Retinal pigment epithelial cell (primary cell): ENCODE measurements around the gene ZNF655.

Experiments
- DNase-seq: peaks from one replicate; pipeline ENCODE4 v3.0.0-alpha.2; 2010; ENCODE audit warnings: low read depth
- H3K4me3 ChIP-seq: 2 replicates; pipeline ENCODE4 v1.5.1; 2011; ENCODE audit warnings: mild to moderate bottlenecking, low read length, control low read depth, moderate library complexity
- TF ChIP-seq, protein P1 (sequence below): conservative IDR thresholded peaks from 2 replicates; pipeline ENCODE4 v1.5.1; 2011; ENCODE audit warnings: low read depth, low read length, control low read depth, inconsistent platforms

Gene ZNF655

DNA sequence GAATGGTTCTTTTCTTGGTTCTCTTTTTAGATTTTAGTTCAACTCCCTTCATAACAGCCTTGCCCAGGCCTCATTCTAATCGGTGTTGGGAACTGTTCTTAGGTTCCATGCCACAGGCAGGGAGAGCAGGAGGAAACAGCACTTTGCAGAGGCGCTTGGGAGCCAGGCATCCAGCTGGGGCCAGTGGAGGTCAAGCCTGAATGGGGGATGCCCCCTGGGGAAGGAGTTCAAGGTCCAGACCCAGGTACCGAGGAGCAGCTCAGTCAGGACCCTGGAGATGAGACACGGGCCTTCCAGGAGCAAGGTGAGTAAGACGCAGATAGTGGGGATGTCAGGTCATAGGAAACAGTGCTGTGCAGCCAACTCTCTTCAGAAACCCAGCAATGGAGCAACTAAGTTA is 62.8 kb downstream of the ZNF655 start:
- DNase-seq: no peak
- no peak overlapping the region for H3K4me3 ChIP-seq
- TF ChIP-seq, protein P1, sequence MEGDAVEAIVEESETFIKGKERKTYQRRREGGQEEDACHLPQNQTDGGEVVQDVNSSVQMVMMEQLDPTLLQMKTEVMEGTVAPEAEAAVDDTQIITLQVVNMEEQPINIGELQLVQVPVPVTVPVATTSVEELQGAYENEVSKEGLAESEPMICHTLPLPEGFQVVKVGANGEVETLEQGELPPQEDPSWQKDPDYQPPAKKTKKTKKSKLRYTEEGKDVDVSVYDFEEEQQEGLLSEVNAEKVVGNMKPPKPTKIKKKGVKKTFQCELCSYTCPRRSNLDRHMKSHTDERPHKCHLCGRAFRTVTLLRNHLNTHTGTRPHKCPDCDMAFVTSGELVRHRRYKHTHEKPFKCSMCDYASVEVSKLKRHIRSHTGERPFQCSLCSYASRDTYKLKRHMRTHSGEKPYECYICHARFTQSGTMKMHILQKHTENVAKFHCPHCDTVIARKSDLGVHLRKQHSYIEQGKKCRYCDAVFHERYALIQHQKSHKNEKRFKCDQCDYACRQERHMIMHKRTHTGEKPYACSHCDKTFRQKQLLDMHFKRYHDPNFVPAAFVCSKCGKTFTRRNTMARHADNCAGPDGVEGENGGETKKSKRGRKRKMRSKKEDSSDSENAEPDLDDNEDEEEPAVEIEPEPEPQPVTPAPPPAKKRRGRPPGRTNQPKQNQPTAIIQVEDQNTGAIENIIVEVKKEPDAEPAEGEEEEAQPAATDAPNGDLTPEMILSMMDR: no peak

- no peak for DNase-seq
- H3K4me3 ChIP-seq: no peak overlapping the region
- TF ChIP-seq, protein P1: no peak
These were observed 64.2 kb downstream of the ZNF655 start for GRCh38 chr7:99622596-99622995.

- H3K4me3 ChIP-seq: no peak overlapping the region
- no peak for DNase-seq
- TF ChIP-seq, protein P1: no peak
These were observed 64.8 kb downstream of the ZNF655 start for GRCh38 chr7:99623091-99623693.

GRCh38 chr7:99623702-99624447 is 65.4 kb downstream of the ZNF655 start:
- DNase-seq: no peak
- TF ChIP-seq, protein P1: no peak
- no peak overlapping the region for H3K4me3 ChIP-seq

- DNase-seq: no peak
- TF ChIP-seq, protein P1: no peak
These were observed 66.0 kb downstream of the ZNF655 start for GRCh38 chr7:99624484-99624883.

DNA sequence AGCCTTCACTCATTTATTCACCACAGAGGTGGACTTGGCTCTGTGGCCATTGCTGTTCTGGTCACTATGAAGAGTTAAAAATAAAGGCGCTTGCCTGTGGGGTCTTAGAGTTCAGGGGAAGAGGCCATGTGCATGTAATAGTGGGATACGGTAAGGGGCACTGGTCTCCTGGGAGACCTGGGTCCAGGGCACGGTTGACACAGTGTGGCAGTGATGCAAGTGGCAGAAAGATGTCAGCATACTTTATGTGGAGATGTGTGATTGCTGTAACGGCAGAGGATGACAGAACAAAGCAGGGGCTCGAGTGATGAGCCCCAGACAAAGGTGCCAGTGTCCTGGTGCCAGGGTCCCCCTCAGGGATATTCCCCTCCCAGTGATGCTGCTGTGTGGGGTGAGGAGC is 66.9 kb downstream of the ZNF655 start:
- no peak for DNase-seq
- TF ChIP-seq, protein P1: no peak
- H3K4me3 ChIP-seq: no peak overlapping the region

More at GRCh38 chr7:99624484-99624883, 66.0 kb downstream of the ZNF655 start:
- no peak overlapping the region for H3K4me3 ChIP-seq

DNA sequence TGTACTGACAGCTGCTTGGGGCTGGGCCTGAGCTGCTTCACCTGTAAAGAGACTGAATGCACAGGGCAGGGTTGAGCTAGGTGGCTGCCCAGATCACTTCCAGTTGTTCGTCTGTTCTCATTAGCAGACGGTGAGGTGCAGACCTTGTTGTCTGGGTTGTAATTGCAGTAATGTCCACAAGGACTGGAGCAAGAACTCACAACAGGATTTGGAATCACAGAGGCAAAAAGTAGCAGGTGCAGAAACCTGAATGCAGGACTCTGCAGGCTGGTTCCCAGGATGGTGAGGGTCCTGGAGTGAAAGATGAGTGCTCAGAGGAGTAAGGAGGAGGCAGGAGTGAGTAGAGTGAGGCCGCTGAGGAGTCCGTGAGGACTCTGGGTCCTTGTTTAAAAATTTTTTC is 67.5 kb downstream of the ZNF655 start:
- TF ChIP-seq, protein P1: no peak
- no peak for DNase-seq

More for the DNA sequence above, 67.5 kb downstream of the ZNF655 start:
- H3K4me3 ChIP-seq: no peak overlapping the region
